Measurements from ENCODE around the gene DNAH8.
"Not testable (repeated sequence)": the region's sequence is repeated elsewhere in the genome, so short reads cannot be mapped to it uniquely, and the experiment has no call there.

The DNAH8 gene

DNA sequence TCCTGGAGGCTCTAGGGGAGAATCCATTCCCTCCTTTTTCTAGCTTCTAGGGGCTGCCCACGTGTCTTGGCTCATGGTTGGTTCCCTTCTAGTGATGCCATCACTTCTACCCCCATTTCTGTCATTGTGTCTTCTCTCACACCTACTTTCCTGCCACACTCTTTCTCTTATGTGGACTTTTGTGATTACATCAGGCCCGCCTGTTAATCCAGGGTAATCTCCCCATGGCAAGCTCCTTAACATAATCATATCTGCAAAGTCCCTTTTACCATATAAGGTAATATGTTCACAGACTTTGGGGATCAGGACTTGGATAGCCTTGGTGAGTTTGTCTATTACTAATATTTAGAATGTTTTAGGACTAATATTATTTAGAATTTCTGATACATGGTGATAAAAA is 111.9 kb downstream of the DNAH8 start:
- no peak for DNase-seq (ENCODE audit: extremely low read depth in 1 of 2, low read depth in 1 of 2)

DNA sequence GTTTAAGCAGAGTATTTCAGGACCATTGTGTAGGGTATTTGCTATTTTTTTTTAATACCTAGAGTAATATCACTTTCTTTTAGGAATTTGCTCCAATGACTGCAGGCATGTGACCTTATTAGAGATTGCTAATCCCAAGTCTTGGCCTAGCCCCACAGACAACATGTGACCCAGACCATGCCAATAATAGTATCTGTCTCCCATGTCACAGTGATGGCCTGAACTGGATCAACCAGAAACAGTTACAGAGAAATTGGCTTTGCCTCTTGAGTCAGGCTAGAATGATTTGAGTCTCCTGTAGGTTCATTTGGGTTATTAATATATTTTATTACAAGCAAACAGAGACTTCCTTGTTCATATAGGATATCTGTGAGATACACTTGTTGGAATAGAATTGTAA is 116.8 kb downstream of the DNAH8 start:
- DNase-seq (ENCODE audit: extremely low read depth in 1 of 2, low read depth in 1 of 2) = no peak

DNA sequence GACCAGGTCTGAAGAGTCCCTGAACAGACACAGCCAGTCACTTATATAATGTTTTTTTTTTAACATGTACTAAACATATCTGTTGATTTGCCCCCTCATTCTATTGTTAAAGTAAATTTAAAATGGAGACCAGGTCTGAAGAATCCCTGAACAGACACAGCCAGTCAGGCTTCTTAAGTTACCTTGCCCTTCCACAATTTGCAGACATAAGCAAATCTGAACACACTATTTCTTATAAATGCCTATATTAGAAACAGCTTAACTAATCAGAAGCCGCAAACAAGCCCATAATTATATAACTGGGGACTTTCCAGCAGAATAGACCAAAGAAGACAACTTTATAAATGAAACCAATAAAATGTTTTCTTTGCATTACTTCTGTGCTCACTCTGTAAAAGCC is 118.2 kb downstream of the DNAH8 start:
- no peak for DNase-seq (ENCODE audit: extremely low read depth in 1 of 2, low read depth in 1 of 2)

- DNase-seq (ENCODE audit: extremely low read depth in 1 of 2, low read depth in 1 of 2) = no peak
Observed at GRCh38 chr6:38836585-38836984, 121.5 kb downstream of the DNAH8 start.

GRCh38 chr6:38837101-38837500 is 122.0 kb downstream of the DNAH8 start:
- no peak for DNase-seq (ENCODE audit: extremely low read depth in 1 of 2, low read depth in 1 of 2)

GRCh38 chr6:38843798-38844197 is 128.7 kb downstream of the DNAH8 start:
- DNase-seq (ENCODE audit: extremely low read depth in 1 of 2, low read depth in 1 of 2) = no peak

DNA sequence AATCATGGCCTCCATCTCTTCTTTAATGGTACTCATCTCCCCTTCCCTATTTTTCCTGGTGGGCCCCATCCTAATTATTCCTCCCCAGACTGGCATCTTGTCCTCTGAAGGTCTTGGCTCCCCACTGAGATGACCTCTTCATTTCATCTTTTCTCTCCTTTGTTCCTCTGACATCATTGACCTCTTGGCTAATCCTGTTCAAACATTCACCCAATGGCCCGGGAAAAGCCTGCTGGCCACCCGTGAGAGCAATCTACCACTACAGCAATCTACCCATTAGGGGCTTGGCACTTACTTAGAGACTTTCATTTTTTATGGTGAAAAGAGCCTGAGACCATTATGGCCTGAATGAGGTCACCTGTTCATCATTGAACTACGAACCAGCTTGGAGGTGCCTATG is 130.8 kb downstream of the DNAH8 start:
- DNase-seq (ENCODE audit: extremely low read depth in 1 of 2, low read depth in 1 of 2) = no peak

GRCh38 chr6:38846361-38846760 is 131.2 kb downstream of the DNAH8 start:
- DNase-seq (ENCODE audit: extremely low read depth in 1 of 2, low read depth in 1 of 2) = no peak

- DNase-seq (ENCODE audit: extremely low read depth in 1 of 2, low read depth in 1 of 2) = no peak
Observed at GRCh38 chr6:38846844-38847243, 131.7 kb downstream of the DNAH8 start.

GRCh38 chr6:38847497-38847896 is 132.4 kb downstream of the DNAH8 start:
- no peak for DNase-seq (ENCODE audit: extremely low read depth in 1 of 2, low read depth in 1 of 2)

DNA sequence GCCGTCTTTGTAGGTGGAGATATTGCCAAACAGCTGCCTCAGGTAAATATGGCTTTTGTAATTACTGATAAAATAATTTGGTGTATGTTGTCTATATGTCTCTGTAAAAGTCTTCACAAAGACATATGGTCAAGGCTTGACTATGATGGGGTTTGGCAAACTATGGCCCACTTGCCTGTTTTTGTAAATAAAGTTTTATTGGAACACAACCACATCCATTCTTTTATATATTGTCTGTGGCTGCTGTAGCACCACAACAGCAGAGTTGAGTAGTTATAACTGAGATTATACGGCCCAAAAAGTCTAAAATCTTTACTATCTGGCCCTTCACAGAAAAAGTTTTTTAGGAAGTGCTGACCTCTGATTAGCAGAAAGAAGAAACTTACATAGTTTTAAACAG is 133.6 kb downstream of the DNAH8 start:
- no peak for DNase-seq (ENCODE audit: extremely low read depth in 1 of 2, low read depth in 1 of 2)

DNA sequence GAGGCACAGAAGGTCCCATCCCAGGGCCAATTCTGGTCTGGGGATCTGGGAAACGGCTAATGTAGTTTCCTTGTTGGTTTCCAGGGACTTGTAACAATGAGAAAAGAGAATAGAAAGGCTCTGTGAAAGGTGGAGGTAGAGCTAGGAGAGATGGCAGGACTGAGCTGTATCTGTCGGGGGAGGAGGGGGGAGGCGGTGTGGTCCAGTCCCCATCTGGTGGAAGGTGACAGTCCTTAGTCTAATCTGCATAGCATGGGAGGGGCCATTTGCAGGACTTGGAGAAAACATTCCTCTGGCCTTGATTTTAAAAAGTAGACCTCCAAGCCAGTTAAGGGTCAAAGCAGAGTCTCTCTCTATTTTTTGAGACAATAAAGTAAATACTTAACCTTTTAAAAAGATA is 137.1 kb downstream of the DNAH8 start:
- DNase-seq (ENCODE audit: extremely low read depth in 1 of 2, low read depth in 1 of 2) = no peak

GRCh38 chr6:38853236-38853635 is 138.1 kb downstream of the DNAH8 start:
- no peak for DNase-seq (ENCODE audit: extremely low read depth in 1 of 2, low read depth in 1 of 2)

GRCh38 chr6:38856492-38856891 is 141.4 kb downstream of the DNAH8 start:
- DNase-seq (ENCODE audit: extremely low read depth in 1 of 2, low read depth in 1 of 2) = no peak

DNA sequence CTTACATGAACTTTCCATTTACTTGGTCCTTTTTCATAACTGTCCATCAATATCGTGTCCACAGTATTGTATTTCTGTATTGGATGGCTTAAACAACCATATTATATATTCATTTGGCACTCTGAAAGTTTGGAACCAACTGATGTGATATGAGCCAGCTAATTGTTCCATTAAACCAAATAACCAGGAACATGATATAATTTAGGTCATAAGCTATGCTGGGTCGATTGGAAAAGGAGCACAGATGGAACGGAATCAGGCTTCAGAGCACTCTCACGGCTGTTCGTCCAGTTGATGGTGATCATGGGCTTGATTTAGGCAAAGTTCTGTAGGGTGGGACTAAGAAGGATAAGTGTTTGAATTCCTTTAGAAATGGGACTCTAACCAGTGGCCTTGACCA is 142.7 kb downstream of the DNAH8 start:
- DNase-seq (ENCODE audit: extremely low read depth in 1 of 2, low read depth in 1 of 2) = no peak

DNA sequence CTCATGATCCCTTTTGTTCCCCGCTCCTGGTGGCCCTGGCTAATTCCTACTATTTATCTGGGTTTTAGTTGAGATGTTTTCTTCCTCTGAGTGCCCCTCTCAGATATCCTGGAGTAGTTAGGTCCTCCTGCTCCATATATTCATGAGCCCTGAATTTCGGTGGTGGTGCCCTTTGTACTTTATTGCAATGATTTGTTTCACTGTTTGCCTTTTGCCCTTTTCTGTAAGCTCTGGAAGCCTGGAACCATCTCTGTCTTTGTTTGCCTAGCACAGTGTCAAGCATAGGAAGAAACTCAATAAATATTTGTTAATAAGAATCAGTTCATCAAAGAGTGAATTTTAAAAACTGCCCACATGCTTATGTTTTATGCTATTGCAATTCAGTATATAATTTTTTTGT is 144.9 kb downstream of the DNAH8 start:
- no peak for DNase-seq (ENCODE audit: extremely low read depth in 1 of 2, low read depth in 1 of 2)

DNA sequence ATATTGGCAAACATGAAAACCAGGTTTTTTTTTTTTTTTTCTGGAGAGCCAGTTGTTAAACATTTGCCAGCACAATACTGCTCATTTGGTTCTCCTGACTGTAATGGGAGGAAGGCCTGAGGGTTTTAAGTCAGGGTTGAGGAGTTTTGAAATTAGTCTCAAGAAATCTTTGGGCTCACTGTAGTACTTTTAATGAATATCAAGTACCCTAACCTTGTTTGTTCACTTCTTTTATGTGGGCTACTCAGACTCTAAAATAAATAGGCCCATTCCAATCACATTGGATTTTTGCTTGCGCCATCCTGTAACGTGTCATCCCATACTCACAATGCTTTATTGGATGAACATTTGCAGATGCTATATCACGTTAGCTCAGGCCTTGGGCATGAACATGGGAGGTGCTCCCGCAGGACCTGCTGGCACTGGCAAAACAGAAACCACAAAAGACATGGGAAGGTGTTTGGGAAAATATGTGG is 146.9 kb downstream of the DNAH8 start:
- no peak for DNase-seq (ENCODE audit: extremely low read depth in 1 of 2, low read depth in 1 of 2)

DNA sequence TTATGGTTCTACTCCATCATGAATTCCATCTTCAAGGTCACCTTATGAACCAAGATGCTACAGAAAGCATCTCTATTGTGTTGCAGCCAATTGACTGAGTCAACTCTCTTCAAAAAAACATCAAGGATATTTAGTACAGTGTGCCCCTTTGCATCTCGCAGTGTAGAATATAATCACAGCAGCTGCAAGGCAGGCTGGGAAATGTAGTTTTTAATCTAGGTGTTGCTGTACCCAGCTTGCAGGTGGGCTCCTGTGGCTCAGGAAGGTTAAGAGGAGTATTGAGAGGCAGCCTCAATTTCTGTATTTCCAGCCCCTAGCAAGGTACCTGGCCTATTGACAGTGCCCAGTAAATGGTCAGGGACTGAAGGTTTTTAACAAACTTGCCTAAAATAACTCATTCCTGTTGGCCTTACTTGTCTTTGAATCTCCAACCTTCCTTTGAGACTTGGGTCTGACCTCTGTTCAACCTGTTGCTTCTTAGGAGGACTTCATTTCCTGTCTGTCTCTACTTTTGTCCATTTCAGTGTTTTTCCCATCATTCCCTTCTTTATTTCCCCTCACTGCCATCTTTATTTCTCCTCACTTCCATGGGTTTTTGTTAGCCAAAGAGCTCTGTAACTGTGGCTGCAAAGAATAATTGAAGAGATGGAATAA is 150.5 kb downstream of the DNAH8 start:
- DNase-seq (ENCODE audit: extremely low read depth in 1 of 2, low read depth in 1 of 2) = no peak

- no peak for DNase-seq (ENCODE audit: extremely low read depth in 1 of 2, low read depth in 1 of 2)
Observed at GRCh38 chr6:38867726-38868125, 152.6 kb downstream of the DNAH8 start.

DNA sequence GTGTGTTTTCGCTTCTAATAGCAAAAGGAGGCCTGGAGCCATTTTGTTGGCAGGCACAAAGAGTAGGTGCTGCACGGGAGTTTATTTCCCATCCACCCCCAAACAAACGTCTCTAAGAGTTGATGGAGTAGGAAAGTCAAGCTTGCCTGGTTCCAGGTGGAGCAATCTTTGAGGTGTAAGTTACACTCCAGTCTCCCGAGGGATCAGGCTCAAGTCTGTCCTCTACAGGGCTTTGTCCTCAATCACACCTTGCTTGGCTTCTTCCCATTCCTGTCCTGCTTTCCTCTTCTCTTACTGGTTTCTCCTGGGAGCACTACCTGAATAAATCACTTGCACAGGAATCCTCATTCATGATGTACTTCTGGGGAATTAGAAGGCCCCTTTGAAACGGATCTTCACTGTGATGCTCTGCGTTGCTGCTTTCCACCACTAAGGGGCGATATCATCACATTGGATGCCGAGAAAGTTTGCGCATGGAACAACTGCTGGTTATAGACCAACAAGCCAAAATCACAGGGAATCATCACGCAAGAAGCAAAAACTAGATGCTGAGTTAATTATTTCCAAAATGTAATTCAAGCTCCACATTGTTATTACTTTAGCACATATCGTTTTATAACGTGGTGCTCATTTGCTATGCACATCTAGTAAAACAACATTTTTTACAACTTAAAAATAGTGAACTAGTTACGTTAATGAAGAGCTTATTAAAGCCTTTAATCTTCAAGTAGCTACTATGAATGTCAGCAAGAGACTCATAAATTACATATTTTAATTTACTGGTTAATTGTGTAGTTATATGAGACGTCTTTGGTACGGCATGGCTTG is 156.8 kb downstream of the DNAH8 start:
- peak; percentile 11 to 14 for DNase-seq (ENCODE audit: extremely low read depth in 1 of 2, low read depth in 1 of 2)

GRCh38 chr6:38873001-38873400 is 157.9 kb downstream of the DNAH8 start:
- no peak for DNase-seq (ENCODE audit: extremely low read depth in 1 of 2, low read depth in 1 of 2)

- DNase-seq (ENCODE audit: extremely low read depth in 1 of 2, low read depth in 1 of 2) = not testable (repeated sequence)
Observed at GRCh38 chr6:38873816-38874215, 158.7 kb downstream of the DNAH8 start.
